Measurements from ENCODE around the gene LDAF1. TPM values are rescaled to one million over a fixed set of nuclear protein-coding genes. Genes with fewer than 3 reads are reported as not detected.

LDAF1 gene
- total and polyA plus RNA-seq, 2 of the 8 experiments (the other 6 are each of a cell fraction or from before 2014, with no cell fraction given), result 32.4 to 34.2 TPM

DNA sequence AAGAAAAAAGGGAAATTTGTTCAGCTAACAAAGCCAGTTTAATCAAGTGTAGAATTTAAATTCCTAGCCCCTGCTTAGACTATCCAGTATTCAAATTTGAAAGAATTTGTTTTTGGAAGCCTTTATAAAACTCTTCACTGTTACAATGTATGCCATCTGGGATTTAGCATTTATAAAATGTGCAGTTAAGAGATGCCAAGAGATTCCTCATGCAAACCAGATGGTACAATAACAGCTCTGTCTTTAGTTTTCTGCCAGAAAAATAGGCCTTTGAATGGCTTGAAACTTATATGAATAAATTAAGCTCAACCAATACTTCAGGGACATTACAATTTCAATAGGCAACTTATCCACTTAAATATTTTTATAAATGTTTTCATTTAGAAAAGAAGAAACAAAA, 68.3 kb downstream of the LDAF1 start:
- Histone ChIP-seq H2AFZ (ENCODE audit: low read length) (no peak overlapping the region), H3K36me3 (ENCODE audit: control insufficient read depth in 2 of 4, insufficient read depth in 4 of 4, low read length in 3 of 4) (no peaks in the 10 kb centered on the region), H3K79me2 (ENCODE audit: control insufficient read depth in 1 of 2, insufficient read depth in 2 of 2, low read length in 2 of 2) (no peaks in the 10 kb centered on the region), H4K5ac (ENCODE audit: insufficient read length, low read depth, low read length) (no peak overlapping the region), H3K23ac (ENCODE audit: insufficient read length) (no peak overlapping the region), H3K56ac (replicated peaks; ENCODE audit: insufficient read length, low read depth, low read length) (no peak overlapping the region), H2BK15ac (ENCODE audit: low read length) (no peak overlapping the region), H3K18ac (ENCODE audit: extremely low read depth, low read length) (no peak overlapping the region), H3K4me3 (ENCODE audit: extremely low read depth in 1 of 4, insufficient read depth in 2 of 4, low read depth in 3 of 4, low read length in 4 of 4) (no peak overlapping the region), H3K4ac (replicated peaks; ENCODE audit: insufficient read length, low read depth, low read length) (no peak overlapping the region), H2BK20ac (ENCODE audit: low read length) (no peak overlapping the region), H4K20me1 (replicated peaks in 1 of 2; ENCODE audit: control insufficient read depth in 1 of 2, insufficient read depth in 2 of 2, low read length in 2 of 2) (no peaks in the 10 kb centered on the region), H3K9ac (replicated peaks in 1 of 4; ENCODE audit: extremely low read depth in 1 of 4, low read depth in 3 of 4, low read length in 3 of 4) (no peak overlapping the region), H3K4me2 (ENCODE audit: insufficient read depth in 1 of 2, low read depth in 2 of 2, low read length in 2 of 2) (no peak overlapping the region), H3K23me2 (ENCODE audit: low read depth, low read length) (no peaks in the 10 kb centered on the region), H4K8ac (ENCODE audit: extremely low read depth, insufficient read depth, low read length) (no peak overlapping the region), H3K9me3 (ENCODE audit: insufficient read depth in 2 of 2, low read depth in 1 of 2, low read length in 1 of 2) (no peaks in the 10 kb centered on the region), H4K91ac (replicated peaks; ENCODE audit: insufficient read length, low read length) (no peak overlapping the region), H2BK5ac (ENCODE audit: low read depth, low read length) (no peak overlapping the region), H2BK12ac (ENCODE audit: low read depth, low read length) (no peak overlapping the region), H2BK120ac (replicated peaks; ENCODE audit: low read depth, low read length) (no peak overlapping the region), H3K27me3 (replicated peaks in 1 of 4; ENCODE audit: control insufficient read depth in 3 of 4, extremely low read depth in 1 of 4, insufficient read depth in 3 of 4, low read length in 3 of 4) (no peaks in the 10 kb centered on the region), H2AK5ac (ENCODE audit: low read depth, low read length) (no peak overlapping the region), H3K14ac (ENCODE audit: insufficient read length) (no peak overlapping the region), H3K4me1 (replicated peaks in 1 of 4; ENCODE audit: control insufficient read depth in 3 of 4, insufficient read depth in 4 of 4, low read length in 3 of 4) (peaks cover 2 to 13% (median 10%) of the 10 kb centered on the region in 4 experiments; a peak in 6 of 7 replicates), H3K79me1 (ENCODE audit: low read depth, low read length) (no peaks in the 10 kb centered on the region), H3K27ac (ENCODE audit: low read depth, low read length) (no peak overlapping the region)
- CTCF ChIA-PET (ENCODE audit: partially characterized antibody), result interaction anchor here (1.1 to 1.5 kb wide), 2 partner anchors 9 to 38 kb away, joined by 3 to 4 read pairs; no protein-coding TSS in a partner anchor
- no peak for FAIRE-seq
- no peak for DNase-seq (ENCODE audit: low read depth in 1 of 2, low spot score in 2 of 2)
- no peak for TF ChIP-seq JUND (IDR thresholded peaks at IDR 0.05; ENCODE audit: low read length)
- TF ChIP-seq TAF1 (IDR thresholded peaks at IDR 0.05; ENCODE audit: low read depth, low read length), result no peak
- TF ChIP-seq SIX5 (IDR thresholded peaks at IDR 0.05; ENCODE audit: low read depth, low read length), result no peak
- TF ChIP-seq RAD21 (IDR thresholded peaks at IDR 0.05 in 1 of 2, conservative IDR thresholded peaks at IDR 0.05 in 1 of 2; ENCODE audit: low read depth in 2 of 2, low read length in 2 of 2), result no peak
- no peak for TF ChIP-seq CTCF (IDR thresholded peaks at IDR 0.05; ENCODE audit: control extremely low read depth in 1 of 3, insufficient read depth in 1 of 3, low read depth in 1 of 3, low read length in 3 of 3)
- no peak for TF ChIP-seq POLR2AphosphoS5 (IDR thresholded peaks at IDR 0.05; ENCODE audit: low read depth, low read length)
- TF ChIP-seq E2F6 (IDR thresholded peaks at IDR 0.05), result no peak
- TF ChIP-seq CTBP2 (IDR thresholded peaks at IDR 0.05; ENCODE audit: borderline replicate concordance, insufficient read depth, insufficient read length, low read length), result no peak
- TF ChIP-seq NRF1 (IDR thresholded peaks at IDR 0.05; ENCODE audit: low read depth, low read length), result no peak
- TF ChIP-seq BACH1 (IDR thresholded peaks at IDR 0.05; ENCODE audit: low read length), result no peak
- TF ChIP-seq GTF2F1 (IDR thresholded peaks at IDR 0.05; ENCODE audit: borderline replicate concordance, low read depth, low read length), result no peak
- TF ChIP-seq CBX5 (IDR thresholded peaks at IDR 0.05; ENCODE audit: low read depth, low read length), result no peak
- no peak for TF ChIP-seq TEAD4 (IDR thresholded peaks at IDR 0.05; ENCODE audit: low read depth, low read length)
- POLR2A ChIA-PET (ENCODE audit: partially characterized antibody), result no interaction called here

All from H1 (cell line).